HG02759 (cell line): ENCODE data around the gene CNIH4.
A peak's percentile ranks its signal among the peaks of the same experiment; 100 is the strongest.
"Not testable (repeated sequence)": the region's sequence is repeated elsewhere in the genome, so short reads cannot be mapped to it uniquely, and the experiment has no call there.

ENCODE experiments used
- ATAC-seq: cut with Tn5 transposase; IDR thresholded peaks from one replicate; pipeline ENCODE4 v1.9.1; 2021; ENCODE audit warnings: mild to moderate bottlenecking, moderate library complexity; ENCODE audit not compliant: unreplicated experiment

The CNIH4 gene

GRCh38 chr1:224356685-224357625 is at the start of gene CNIH4:
TSS of gene CNIH4 (plus strand) at chr1:224356879. CDS start at chr1:224356925, 46 bp downstream.
- ATAC-seq, result peak; percentile 98

GRCh38 chr1:224308064-224308463 is 48.6 kb upstream of the CNIH4 start:
- ATAC-seq, result no peak

DNA sequence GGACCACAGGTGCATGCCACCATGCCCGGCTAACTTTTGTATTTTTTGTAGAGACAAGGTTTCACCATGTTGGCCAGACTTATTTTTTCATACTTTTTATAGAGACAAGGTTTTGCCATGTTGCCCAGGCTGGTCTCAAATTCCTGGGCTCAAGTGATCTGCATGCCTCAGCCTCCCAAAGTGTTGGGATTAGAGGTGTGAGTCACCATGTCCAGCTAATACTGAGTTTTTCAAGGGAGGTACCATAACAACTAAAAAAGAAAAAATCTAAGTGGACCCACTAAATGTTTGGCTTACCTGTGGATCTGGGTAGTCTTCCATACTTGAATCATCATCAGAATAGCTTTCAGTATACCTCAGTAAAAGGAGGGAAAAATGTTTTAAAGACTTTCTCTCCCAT is 45.2 kb upstream of the CNIH4 start:
- ATAC-seq, result not testable (repeated sequence)

DNA sequence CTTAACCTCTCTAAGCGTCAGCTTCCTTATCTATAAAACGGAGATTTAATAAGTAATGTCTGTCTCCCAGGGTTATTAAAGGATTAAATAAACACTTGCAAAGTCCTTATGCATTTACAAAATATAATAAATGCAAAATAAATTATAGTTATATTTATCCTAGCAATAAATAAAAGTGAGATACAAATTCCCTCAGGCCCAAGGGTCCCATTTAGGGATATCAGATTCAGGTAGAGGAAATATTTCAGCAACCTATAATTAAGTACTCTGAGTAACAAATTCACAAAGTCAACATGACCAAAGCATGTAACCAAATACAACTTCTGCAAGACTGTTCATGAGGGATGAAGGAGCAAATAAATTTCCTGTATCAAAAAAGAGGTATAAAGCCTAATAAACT is 44.7 kb upstream of the CNIH4 start:
- no peak for ATAC-seq

DNA sequence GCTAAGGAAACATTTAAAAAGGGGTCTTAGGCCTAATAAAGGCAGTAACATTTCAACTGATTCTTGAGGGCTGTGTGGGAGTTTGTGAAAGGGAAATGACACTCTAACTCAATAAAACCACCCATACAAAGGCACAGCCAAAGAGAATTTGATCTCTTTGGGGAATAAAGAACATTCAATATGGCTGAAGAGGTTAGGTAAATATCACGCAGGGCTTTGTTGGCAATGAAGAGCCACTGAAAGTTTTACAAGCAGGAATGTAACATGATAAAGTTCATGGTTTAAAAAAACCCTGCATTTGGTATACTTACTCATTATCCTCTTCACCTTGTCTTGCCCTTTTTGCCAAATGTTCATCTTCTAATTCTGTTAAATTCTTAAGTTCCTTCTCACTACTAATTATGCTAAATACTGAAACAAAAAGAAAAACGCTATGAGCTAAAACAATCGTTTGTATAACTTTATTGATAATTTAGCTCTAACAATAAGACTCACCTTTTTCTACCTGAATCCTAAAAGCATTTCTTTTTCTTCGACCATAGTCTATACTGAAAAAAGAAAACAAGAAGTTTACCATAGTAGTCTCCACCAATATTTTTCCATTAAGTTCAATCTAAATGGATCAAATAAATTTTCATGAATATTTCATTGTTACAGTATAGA is 39.2 kb upstream of the CNIH4 start:
- ATAC-seq, result no peak

DNA sequence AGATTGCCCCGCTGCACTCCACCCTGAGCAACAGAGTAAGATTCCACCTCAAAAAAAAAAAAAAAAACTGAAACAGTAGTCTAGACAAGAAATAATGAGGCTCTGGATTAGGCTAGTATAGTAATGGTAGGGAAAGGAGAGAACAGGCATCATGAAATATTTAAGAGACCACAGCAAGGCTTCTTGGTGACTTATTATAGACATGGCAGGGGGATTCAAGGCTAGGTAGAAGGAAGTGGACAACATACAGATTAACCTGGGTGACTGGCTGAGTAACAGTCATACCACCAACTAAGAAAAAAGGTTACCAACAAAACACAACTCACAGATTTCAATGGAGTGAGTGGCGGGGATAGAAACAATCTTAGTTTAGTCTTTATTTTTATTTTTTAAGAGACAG is 35.0 kb upstream of the CNIH4 start:
- ATAC-seq, result no peak

DNA sequence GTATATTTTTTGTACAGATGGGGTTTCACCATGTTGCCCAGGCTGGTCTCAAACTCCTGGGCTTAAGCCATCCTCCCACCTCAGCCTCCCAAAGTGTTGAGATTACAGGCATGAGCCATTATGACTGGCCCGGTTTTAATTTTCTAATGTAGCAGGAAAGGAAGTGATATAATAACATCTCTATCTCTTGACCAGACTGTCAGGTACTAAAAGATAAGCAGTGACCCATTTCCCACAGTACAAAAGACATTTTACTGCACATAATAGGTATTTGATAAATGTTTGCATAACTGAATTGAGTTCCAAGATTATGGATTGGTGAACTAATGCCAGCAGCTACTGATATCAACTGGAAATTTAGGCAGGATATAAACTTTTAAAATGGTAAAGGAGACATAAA is 30.7 kb upstream of the CNIH4 start:
- no peak for ATAC-seq

DNA sequence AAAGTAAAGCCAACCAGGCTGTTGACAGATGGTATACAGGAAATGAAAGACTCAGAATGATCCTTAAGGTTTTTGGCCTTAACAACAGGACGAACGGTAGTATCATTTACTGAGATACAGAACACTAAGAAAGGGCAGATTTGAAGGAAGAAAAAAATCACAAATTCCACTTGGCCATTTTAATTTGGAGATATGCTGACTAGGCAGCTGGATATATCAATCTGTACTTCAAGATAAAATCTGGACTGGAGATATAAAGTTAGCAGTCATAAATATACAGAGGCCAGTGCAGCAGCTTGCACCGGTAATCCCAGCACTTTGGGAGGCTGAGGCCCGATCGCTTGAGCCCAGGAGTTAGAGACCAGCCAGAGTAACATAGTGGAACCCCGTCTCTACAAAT is 28.0 kb upstream of the CNIH4 start:
- ATAC-seq, result no peak

DNA sequence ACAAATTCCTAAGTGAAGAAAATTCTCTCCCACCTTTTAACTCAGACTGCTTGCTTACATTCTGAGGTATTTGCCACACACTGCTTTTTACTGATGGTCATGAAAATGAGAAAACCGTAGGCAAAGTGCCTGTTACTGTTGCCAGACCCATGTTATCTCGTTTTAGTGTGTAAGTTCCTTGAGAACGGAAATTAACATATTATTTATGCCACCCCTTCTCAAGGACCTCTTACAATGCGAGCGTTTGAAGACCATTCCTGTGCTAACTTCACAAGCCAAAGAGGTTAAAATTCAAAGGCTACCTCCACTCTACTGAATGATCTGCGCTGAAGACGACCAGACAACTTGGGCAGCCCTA is 27.2 kb upstream of the CNIH4 start:
- ATAC-seq, result no peak

GRCh38 chr1:224329842-224330753 is 26.6 kb upstream of the CNIH4 start, which contains the start of gene NVL:
TSS of gene NVL (minus strand) at chr1:224330172. CDS start at chr1:224330127, 45 bp downstream.
- ATAC-seq, result peak; percentile 88

DNA sequence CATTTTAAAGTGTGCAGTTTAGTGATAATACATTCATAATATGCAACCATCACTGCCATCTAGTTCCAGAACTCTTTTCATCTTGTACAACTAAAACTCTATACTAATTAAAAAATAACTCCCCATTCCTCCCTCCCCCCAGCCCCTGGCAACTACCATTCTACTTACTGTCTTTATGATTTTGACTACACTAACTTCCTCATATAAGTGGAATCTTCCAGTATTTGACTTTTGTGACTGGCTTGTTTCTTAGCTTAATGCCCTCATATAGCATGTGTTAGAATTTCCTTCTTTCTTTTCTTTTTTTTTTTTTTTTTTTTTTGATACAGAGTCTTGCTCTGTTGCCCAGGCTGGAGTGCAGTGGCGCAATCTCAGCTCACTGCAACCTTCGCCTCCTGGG is 25.4 kb upstream of the CNIH4 start:
- no peak for ATAC-seq

- no peak for ATAC-seq
Measured at GRCh38 chr1:224331824-224332223, 24.9 kb upstream of the CNIH4 start.

- peak; percentile 39 for ATAC-seq
Measured at GRCh38 chr1:224333309-224333926, 23.3 kb upstream of the CNIH4 start.

DNA sequence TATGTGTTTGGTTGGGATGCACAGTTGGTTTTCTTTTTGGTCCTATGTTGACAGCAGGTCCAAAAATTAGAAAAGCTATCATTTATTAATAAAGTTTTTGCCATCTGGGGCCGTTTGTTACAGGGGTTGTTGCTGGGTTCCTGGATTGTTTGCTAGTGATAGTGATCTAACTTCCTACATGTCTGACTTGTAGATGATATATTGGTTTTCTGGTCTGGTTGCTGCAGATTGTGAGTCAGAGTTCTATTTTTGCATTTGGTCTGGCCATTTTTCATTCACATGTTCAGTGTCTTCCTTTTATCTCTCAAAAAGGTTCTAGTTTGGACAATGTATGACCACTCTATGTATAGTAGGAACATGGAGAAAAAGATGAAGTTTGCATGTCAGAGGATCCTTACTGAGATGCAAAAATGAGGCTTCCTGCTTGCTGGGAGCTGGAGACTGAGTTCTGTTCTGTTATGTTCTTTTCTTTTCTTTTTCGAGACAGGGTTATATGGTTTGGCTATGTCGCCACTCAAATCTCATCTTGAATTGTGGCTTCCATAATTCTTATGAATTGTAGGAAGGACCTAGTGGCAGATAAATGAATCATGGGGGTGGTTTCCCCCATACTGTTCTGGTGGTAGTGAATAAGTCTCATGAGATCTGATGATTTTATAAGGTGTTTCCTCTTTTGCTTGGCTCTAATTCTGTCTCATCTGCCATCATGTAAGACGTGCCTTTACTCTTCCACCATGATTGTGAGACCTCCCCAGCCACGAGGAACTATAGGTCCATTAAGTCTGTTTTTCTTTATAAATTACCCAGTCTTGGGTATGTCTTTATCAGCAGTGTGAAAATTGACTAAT is 22.5 kb upstream of the CNIH4 start:
- ATAC-seq, result no peak

- no peak for ATAC-seq
Measured at GRCh38 chr1:224338150-224338838, 18.4 kb upstream of the CNIH4 start.

DNA sequence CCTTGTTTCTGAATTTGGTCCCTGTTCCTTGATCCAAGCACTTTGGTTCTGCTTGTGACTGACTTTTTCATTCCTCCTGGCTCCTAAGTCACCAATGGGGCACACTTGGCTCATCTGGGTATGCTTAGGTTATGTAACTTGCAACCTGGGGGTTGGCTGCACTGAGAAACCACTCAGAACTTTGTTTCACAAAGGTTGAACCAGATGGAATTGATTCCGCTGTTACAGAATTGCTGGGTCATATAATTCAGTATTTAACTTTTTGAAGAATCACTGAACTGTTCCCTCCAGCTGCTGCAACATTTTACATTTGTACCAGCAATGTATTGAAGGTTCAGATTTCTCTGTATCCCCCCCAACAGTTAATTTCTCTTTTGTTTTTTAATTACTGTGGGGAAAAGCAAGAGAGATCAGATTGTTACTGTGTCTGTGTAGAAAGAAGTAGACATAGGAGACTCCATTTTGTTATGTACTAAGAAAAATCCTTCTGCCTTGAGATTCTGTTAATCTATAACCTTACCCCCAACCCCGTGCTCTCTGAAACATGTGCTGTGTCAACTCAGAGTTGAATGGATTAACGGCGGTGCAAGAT is 17.1 kb upstream of the CNIH4 start:
- no peak for ATAC-seq

DNA sequence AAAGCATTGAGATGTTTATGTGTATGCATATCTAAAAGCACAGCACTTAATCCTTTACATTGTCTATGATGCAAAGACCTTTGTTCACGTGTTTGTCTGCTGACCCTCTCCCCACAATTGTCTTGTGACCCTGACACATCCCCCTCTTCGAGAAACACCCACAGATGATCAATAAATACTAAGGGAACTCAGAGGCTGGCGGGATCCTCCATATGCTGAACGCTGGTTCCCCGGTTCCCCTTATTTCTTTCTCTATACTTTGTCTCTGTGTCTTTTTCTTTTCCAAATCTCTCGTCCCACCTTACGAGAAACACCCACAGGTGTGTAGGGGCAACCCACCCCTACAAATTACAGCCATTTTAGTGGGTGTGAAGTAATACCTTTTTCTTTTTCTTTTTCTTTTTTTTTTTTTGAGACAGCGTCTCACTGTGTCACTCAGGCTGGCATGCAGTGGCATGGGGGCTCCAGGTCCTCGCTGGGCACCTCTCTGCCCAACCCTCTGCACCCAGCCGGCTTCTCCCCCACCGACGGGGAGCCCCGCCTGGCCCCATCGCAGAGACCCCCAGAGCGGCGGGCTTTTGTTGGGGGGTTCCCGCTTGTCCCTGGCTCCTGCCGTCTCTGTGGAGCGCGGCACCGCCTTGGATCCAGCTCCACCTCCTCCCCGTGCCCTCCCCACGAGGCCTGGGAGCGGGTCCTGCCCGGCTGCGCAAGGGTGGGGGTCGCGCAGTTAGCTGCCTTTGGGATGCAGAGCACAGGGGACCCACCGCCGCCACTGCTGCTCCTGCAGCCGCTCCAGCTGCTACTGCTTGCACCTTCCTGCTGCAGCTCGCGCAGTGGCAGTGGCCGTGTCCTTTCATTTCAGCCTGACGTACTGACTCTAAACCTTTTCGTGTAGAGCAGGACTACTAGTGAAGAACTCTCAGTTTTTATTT is 16.0 kb upstream of the CNIH4 start:
- ATAC-seq, result peak; percentile 59

GRCh38 chr1:224343679-224344078 is 13.0 kb upstream of the CNIH4 start:
- no peak for ATAC-seq
